IPS-18a (cell line): ENCODE measurements around the gene F2R.
"Not testable (repeated sequence)": the region's sequence is repeated elsewhere in the genome, so short reads cannot be mapped to it uniquely, and the experiment has no call there.

ENCODE experiments used
- H3K27ac ChIP-seq: one replicate; pipeline ENCODE4 v1.5.1; 2013; ENCODE audit warnings: low read length
- H3K27me3 ChIP-seq: one replicate; pipeline ENCODE4 v1.6.1; 2013; ENCODE audit warnings: mild to moderate bottlenecking, low read length; ENCODE audit not compliant: control insufficient read depth, insufficient read depth
- H3K36me3 ChIP-seq: one replicate; pipeline ENCODE4 v1.6.1; 2013; ENCODE audit warnings: low read depth, low read length; ENCODE audit not compliant: control insufficient read depth
- H3K4me1 ChIP-seq: one replicate; pipeline ENCODE4 v1.6.1; 2013; ENCODE audit warnings: low read depth, low read length; ENCODE audit not compliant: control insufficient read depth
- H3K4me3 ChIP-seq: one replicate; pipeline ENCODE4 v1.5.1; 2013; ENCODE audit warnings: low read length
- H3K9ac ChIP-seq: one replicate; pipeline ENCODE4 v1.6.1; 2013; ENCODE audit warnings: mild to moderate bottlenecking, low read length, moderate library complexity
- H3K9me3 ChIP-seq: one replicate; pipeline ENCODE4 v1.6.1; 2013; ENCODE audit warnings: low read depth, low read length; ENCODE audit not compliant: control insufficient read depth

F2R gene

DNA sequence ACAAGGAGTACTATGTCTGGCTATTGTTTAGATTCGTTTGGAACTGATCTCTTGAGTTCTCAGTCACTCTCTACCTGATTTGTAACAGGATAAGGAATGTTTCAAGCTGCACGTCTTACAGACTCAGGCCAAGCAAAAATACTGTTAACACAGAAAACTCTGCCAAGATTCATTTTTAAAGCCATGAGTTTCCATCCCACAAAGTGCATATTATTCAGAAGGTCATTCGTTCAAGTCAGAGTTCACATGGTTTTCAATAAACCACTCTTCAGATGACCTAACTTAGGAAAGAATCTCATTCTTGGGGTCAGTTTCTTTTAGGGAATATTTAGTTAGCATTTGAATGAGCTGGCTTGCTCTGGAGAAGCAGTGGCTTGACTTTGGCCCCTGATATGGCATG, 49.3 kb downstream of the F2R start:
- no peaks in the 10 kb centered on the region for H3K36me3 ChIP-seq
- no peak overlapping the region for H3K4me3 ChIP-seq
- no peaks in the 10 kb centered on the region for H3K9me3 ChIP-seq
- H3K9ac ChIP-seq: no peak overlapping the region
- peaks cover 4% of the 10 kb centered on the region for H3K4me1 ChIP-seq
- no peaks in the 10 kb centered on the region for H3K27me3 ChIP-seq
- no peak overlapping the region for H3K27ac ChIP-seq

DNA sequence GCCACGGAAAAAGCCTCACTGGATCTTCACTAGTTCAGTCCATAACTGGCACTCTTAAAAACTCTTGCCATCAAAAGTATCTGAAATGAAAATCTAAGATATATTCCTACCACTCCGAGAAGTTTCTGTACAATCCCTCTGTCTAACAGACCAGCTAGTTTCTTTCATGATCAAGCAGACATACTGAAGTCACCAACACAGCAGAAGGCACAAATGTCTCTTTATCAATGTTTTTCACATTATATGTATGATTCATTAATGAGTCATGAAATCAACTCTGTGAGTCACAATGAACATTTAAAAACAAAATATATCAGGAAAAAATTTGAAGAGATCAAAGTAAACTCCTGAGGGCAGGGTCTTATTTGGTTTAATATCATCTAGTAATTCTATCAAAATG, 50.8 kb downstream of the F2R start:
- no peaks in the 10 kb centered on the region for H3K27me3 ChIP-seq
- no peak overlapping the region for H3K27ac ChIP-seq
- no peaks in the 10 kb centered on the region for H3K9me3 ChIP-seq
- no peaks in the 10 kb centered on the region for H3K36me3 ChIP-seq
- peaks cover 4% of the 10 kb centered on the region for H3K4me1 ChIP-seq
- H3K9ac ChIP-seq: no peak overlapping the region
- no peak overlapping the region for H3K4me3 ChIP-seq

DNA sequence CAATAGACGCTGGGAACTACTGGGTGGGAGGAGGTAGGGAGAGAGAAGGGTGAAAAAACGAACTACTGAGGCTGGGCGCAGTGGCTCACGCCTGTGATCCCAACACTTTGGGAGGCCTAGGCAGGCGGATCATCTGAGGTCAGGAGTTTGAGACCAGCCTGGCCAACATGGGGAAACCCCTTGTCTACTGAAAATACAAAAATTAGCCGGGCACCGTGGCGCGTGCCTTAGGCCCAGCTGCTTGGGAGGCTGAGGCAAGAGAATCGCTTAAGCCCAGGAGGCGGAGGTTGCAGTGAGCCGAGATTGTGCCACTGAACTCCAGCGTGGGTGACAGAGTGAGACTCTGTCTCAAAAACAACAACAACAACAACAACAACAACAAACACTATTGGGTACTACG, 55.1 kb downstream of the F2R start:
- H3K9me3 ChIP-seq, H3K27ac ChIP-seq, H3K27me3 ChIP-seq, H3K4me1 ChIP-seq, H3K4me3 ChIP-seq, H3K36me3 ChIP-seq, H3K9ac ChIP-seq: not testable (repeated sequence)

DNA sequence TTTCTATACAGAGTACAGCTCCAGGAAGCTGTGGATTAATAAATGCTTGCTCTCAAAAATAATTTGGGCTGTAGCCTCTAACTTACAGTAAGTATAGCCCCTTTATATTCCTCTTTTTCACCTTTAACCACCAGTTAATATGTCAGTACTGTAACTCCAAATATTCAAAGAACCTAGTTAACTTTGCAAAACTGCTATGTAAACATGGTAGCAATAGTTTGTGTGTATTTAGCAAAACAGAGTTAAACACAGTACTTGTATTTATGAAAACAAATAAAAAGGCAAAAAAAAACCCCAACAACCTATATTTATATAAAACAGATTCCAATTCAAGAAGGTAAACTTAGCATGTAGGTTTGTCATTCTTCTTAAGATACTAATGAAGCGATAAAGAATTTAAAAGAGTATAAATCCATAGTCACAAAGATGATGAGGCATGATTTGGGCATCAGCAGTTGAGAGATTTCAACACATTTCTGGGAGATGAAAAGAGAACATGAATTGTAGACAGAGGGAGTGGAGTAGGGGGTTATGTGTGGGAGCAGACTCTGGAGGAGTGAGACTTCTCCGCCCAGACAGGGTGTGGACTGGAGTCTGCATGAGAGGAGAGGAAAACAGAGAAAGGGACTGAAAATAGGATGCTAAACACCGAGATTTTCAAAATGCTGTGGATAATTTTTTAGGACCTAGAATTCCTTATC, 55.9 kb downstream of the F2R start:
- Histone ChIP-seq H3K27me3 (no peaks in the 10 kb centered on the region), H3K9me3 (no peaks in the 10 kb centered on the region), H3K4me1 (no peaks in the 10 kb centered on the region), H3K9ac (no peak overlapping the region), H3K4me3 (no peak overlapping the region), H3K36me3 (no peaks in the 10 kb centered on the region), H3K27ac (no peak overlapping the region)

DNA sequence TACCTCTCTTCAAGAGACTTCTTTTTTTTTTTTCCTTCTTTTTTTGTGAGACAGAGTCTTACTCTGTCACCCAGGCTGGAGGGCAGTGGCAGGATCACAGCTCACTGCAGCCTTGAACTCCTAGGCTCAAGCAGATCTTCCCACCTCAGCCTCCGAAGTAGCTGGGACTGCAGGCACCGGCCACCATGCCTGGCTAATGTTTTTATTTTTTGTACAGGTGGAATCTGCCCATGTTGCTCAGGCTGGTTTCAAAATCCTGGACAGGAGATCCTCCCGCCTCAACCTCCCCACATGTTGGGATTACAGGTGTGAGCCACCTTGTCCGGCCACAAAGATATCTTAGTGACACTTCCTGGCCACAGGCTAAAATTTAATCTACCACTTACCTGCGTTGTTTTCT, 60.0 kb downstream of the F2R start:
- Histone ChIP-seq H3K4me3 (no peak overlapping the region), H3K4me1 (peaks cover 8% of the 10 kb centered on the region), H3K36me3 (no peaks in the 10 kb centered on the region), H3K9ac (no peak overlapping the region), H3K27me3 (no peaks in the 10 kb centered on the region), H3K9me3 (no peaks in the 10 kb centered on the region), H3K27ac (no peak overlapping the region)

DNA sequence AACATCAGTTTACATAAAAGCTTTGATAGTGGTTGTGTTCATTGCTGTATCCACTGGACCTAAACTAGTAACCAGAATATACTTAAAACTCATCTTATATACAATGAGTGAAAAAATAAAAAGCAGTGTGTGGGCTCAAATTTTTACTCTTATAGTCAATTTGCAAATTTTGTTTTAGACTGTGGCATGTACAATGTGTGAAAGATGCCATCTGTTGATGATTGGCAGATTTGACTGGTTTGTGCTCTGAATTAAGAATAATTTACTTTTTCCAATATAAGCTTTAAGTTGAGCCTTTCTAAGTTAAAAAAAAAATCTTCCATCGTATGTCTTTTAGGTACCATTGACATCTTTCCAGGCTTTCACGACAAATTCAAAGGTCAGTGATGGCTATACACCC, 60.5 kb downstream of the F2R start:
- Histone ChIP-seq H3K27ac (no peak overlapping the region), H3K9me3 (no peaks in the 10 kb centered on the region), H3K4me3 (no peak overlapping the region), H3K27me3 (no peaks in the 10 kb centered on the region), H3K4me1 (peaks cover 8% of the 10 kb centered on the region), H3K36me3 (no peaks in the 10 kb centered on the region), H3K9ac (no peak overlapping the region)

DNA sequence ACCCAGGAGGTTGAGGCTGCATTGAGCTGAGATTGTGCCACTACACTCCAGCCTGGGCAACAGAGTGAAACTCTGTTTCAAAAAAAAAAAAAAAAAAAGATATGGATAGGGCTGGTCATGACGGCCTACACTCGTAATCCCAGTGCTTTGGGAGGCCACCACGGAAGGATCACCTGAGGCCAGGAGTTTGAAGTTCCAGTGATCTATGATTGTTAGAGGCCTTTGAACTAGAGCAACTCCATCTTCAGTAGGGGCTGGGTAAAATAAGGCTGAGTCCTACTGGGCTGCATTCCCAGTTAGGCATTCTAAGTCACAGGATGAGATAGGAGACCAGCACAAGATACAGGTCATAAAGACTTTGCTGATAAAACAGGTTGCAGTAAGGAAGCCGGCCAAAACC, 64.7 kb downstream of the F2R start:
- H3K9ac ChIP-seq, H3K27ac ChIP-seq, H3K36me3 ChIP-seq, H3K27me3 ChIP-seq, H3K9me3 ChIP-seq, H3K4me3 ChIP-seq: not testable (repeated sequence)
- peaks cover 17% of the 10 kb centered on the region for H3K4me1 ChIP-seq

DNA sequence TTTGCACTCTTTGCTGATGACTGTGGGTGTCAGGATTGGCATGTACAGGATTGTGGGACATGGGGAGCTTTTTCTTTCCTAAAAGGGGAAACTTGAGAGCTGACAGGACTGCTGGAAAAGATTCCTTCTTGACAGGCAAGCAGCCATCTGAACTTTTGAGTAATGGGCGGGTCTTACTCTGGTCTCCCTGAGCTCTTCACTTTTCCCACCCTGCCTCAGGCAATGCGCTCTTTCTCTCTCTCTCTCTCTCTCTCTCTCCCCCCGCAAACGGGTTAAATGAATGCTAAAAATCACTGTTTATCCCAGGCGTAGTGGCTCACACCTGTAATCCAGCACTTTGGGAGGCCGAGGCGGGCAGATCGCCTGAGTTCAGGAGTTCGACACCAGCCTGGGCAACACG, 65.8 kb downstream of the F2R start:
- H3K4me1 ChIP-seq: peaks cover 17% of the 10 kb centered on the region
- H3K4me3 ChIP-seq: no peak overlapping the region
- no peaks in the 10 kb centered on the region for H3K27me3 ChIP-seq
- no peak overlapping the region for H3K9ac ChIP-seq
- no peaks in the 10 kb centered on the region for H3K9me3 ChIP-seq
- H3K27ac ChIP-seq: no peak overlapping the region
- no peaks in the 10 kb centered on the region for H3K36me3 ChIP-seq

DNA sequence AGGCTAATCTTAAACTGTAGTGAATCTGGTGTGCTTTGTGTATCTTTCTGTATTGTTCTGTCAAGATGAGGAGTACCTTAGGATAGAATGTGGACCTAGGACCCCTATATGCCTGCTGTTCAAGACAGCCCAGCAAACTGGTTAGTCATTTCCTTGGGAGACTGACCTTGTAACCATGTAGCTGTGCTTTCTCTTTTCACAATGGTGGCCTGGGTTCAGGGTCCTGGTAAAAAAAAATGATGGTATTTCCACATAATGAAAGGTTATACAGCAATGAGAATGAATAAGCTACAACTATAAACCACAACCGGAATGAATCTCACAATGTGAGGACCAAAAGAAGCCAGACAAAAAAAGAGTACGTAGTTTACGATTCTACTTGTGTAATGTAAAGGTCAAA, 66.5 kb downstream of the F2R start:
- no peak overlapping the region for H3K27ac ChIP-seq
- no peaks in the 10 kb centered on the region for H3K9me3 ChIP-seq
- H3K4me3 ChIP-seq: no peak overlapping the region
- H3K9ac ChIP-seq: no peak overlapping the region
- H3K36me3 ChIP-seq: no peaks in the 10 kb centered on the region
- H3K27me3 ChIP-seq: no peaks in the 10 kb centered on the region
- peaks cover 17% of the 10 kb centered on the region for H3K4me1 ChIP-seq
